HL-60/S4 treated with retinoic acid at 250 ng/mL for 4 days and 3 days (cell line): Measurements from ENCODE around the gene MAP1LC3B.

Experiments used
- in situ Hi-C: fragments of 300-500 bp; cut with MboI; formaldehyde crosslinking; loops from 2 replicates; pipeline ENCODE4 v1.7.0; 2022; ENCODE audit warnings: low sequenced_read_pairs

Gene MAP1LC3B

GRCh38 chr16:87407511-87408112, 15.5 kb downstream of the MAP1LC3B start:
- in situ Hi-C loops, result no loop called here

GRCh38 chr16:87409153-87409552, 17.0 kb downstream of the MAP1LC3B start:
- in situ Hi-C loops, result no loop called here

- in situ Hi-C loops, result no loop called here
These were observed 17.6 kb downstream of the MAP1LC3B start for GRCh38 chr16:87409781-87410180.

- in situ Hi-C loops, result no loop called here
These were observed 18.4 kb downstream of the MAP1LC3B start for GRCh38 chr16:87410530-87410929.

- in situ Hi-C loops, result no loop called here
These were observed 18.8 kb downstream of the MAP1LC3B start for GRCh38 chr16:87410968-87411367.

- in situ Hi-C loops, result no loop called here
These were observed 19.5 kb downstream of the MAP1LC3B start for GRCh38 chr16:87411375-87412271.

- in situ Hi-C loops, result no loop called here
These were observed 20.3 kb downstream of the MAP1LC3B start for GRCh38 chr16:87412371-87412995.

GRCh38 chr16:87412996-87413421, 20.9 kb downstream of the MAP1LC3B start:
- in situ Hi-C loops, result no loop called here

GRCh38 chr16:87414251-87414680, 22.1 kb downstream of the MAP1LC3B start:
- in situ Hi-C loops, result no loop called here

GRCh38 chr16:87415441-87415840, 23.3 kb downstream of the MAP1LC3B start:
- in situ Hi-C loops, result no loop called here

- in situ Hi-C loops, result no loop called here
These were observed 24.8 kb downstream of the MAP1LC3B start for GRCh38 chr16:87416826-87417527.

- in situ Hi-C loops, result no loop called here
These were observed 25.4 kb downstream of the MAP1LC3B start for GRCh38 chr16:87417528-87417910.

GRCh38 chr16:87418216-87418615, 26.1 kb downstream of the MAP1LC3B start:
- in situ Hi-C loops, result no loop called here

- in situ Hi-C loops, result no loop called here
These were observed 26.5 kb downstream of the MAP1LC3B start for GRCh38 chr16:87418644-87419043.

- in situ Hi-C loops, result no loop called here
These were observed 28.2 kb downstream of the MAP1LC3B start for GRCh38 chr16:87420026-87421002.

GRCh38 chr16:87421003-87421912, 29.1 kb downstream of the MAP1LC3B start:
- in situ Hi-C loops, result no loop called here

- in situ Hi-C loops, result no loop called here
These were observed 30.0 kb downstream of the MAP1LC3B start for GRCh38 chr16:87422106-87422505.

- in situ Hi-C loops, result no loop called here
These were observed 31.3 kb downstream of the MAP1LC3B start for GRCh38 chr16:87423429-87423828.

- in situ Hi-C loops, result no loop called here
These were observed 32.1 kb downstream of the MAP1LC3B start for GRCh38 chr16:87424266-87424665.
